NCI-H2196 treated with DMSO at 0.1 percent for 48 hours (cell line): ENCODE results near the gene GABRB3.

Experiments used
- DNase-seq: peaks from one replicate; lab custom pipeline; 2025; ENCODE audit not compliant: unreplicated experiment; lab: John Stamatoyannopoulos, UW

GABRB3 gene

DNA sequence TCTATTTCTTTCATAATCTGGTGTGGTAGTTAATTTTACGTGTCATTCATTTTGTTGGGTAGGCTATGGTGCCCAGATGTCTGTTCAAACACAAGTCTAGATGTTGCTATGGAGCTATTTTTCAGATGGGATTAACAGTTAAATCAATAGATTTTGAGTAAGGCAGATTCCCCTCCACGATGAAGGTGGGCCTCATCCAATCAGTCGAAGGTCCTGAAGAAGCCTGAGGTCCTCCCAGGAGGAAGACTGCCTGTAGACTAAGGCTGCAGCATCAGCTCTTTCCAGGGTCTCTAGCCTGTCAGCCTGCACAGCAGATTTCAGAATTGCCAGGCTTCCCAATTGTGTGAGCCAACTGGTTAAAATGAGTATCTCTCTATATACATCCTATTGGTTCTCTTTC lies 92.9 kb downstream of the GABRB3 start:
- DNase-seq = no peak

DNA sequence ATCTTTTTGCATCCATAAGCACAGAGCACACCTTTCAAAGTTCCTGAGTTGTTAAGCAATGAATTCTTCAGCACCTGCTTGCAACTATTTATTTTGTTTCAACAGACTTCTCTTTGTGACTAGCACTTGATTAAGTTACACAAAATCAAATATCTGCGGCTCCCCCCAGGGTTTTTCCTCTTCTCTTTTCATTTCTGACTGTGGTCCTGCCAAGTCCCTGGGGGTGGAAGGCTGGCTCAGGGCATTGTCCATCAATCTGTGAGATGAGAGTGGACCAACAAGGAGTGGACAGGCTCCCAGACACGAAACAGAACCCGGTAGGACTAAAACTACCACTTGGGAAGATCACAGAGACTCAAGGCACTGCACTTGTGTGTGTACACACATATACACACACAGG lies 96.8 kb downstream of the GABRB3 start:
- no peak for DNase-seq

DNA sequence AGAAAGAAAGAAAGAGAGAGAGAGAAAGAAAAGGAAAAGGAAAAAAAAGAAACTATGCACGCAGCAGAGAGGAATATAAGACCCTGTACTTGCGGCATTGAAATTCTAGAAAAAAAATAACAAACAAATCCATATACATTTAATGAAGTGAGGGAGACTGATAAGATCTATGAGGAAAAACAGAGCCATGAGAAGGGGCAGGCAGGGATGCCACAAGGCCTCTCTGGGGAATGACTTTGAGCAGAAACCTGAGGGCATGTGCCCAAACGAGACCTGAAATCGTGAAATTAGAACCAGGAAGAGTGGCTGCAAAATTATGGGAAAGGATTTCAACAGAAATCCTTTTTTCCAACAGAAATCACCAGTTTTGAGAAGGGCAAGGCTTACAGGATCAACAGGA lies 98.4 kb downstream of the GABRB3 start:
- DNase-seq = no peak

DNA sequence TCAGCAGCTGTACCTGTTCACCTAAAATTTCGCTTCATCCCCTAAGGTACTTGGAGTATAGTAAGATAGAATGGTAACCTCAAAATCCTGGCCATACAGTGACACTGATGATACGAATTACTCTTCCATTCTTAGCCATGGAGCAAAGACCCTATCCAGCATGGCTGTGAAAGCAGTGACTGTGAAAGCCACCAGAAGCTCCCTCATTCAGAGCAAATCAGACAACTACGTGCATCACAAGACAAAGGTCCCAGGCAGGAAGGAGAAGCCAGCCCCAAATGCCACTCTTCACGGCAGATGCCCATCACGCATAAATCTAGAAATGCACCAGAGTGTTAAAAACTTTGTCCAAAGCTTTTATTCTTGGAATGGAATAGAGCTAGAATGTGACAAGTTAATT lies 99.4 kb downstream of the GABRB3 start:
- DNase-seq = no peak

DNA sequence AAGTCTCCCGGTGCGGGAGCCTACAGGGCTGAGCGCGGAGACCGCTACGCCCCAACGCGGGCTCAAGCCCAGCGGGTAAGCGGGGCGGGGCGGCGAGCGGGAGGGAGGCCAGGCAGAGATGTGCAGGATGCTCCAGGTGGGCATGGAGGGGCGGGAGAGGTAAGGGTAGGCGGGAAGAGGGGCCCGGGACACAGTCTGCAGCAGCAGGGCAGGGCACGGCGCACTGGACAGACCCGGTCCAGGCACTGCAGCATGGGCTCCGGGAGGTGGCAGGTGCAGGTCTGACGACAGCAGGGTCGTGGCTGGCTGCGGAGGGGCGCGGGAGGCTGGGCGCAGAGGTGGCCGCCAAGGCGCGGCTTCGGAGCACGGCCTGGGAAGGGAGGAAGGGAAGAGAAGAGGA lies 102.8 kb downstream of the GABRB3 start:
- no peak for DNase-seq

DNA sequence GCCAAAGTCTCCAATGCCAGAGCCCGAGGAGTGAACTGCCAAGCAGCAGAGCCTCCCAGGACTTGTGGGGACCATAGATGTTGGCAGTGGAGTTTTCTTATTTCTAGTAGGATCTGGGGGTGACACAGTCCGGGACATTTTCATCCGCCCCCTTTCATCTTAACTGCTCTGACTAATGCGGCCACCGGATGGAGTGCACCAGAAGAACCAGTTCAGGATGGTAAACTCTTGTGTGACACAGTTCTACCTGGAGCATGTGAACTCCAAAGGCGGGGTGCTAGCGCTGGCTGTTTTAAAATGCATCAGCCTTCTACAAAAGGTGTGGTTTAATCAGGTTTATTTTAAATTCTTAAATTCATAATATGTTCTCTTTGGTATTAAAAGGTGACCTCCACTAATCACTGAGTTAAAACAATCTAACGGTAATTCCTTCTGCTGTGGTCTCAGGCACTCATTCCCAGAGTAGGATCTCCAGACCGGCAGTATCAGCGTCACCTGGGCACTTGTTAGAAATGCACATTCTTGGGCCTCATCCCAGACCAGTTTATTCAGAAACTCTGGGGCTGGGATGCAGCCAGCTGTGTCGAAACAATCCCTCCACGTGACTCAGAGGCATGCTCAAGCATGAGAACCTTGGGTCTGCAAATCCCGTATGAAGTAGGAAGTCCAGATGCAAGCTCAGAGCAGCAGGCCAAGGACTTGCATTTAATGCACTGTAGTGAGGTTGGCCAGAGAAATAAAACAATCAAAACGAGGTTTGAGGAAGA lies 105.5 kb downstream of the GABRB3 start:
- DNase-seq = no peak

DNA sequence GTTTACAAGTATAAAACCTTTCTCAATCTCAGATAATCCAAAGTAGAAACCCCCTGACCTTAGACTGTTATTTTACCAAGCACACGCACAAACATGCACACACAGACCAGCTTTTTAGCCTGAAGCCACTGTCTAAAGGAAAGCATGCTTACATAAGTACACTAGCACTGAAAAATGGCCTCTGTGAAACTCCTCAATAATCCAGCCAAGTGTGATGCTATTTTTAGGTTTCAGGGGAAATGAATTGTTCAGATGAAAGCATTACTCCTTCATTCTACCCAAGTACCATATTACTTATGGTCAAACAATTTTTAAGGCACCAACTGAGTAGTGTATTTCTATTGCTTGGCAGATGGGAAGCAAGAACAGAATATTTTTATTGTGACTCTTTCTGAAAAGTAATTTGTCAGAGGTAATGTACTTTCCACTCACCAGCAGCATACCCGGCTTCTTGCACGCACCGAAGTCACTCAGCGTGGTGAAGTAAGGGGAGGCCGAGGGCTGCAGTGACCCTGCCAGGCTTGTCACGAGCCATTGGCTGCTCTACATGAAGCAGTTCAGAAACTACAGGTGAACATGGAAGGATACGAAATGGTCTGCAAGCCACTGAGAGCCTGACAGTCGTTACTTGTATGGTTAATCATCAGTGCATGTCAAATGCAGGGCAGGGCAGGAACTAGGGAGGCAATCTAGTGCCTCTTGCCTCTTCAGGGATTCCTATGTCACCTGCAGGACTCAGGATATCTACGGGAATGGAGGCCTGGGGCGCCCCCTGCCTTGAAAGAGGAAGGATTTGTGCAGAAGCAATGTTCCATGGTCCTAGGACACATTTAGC lies 106.7 kb downstream of the GABRB3 start:
- no peak for DNase-seq

DNA sequence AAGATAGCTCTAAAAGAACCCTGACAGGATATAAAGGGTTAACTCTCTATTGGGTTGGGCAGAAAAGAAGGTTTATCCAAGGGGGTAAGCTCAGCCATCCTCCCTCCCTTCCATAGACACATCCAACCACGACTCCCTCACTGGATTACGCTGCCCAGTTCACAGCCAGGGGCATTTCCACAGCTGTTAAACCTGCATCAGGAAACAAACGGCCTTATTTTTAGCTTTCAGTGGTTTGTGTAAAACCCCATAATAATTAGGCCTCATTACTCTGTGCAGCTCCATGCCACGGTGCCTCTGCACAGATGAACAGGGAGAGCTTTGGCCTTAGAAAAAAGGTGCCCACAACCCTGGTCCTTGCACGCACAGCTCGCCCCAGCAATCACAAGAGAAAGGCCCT lies 110.6 kb downstream of the GABRB3 start:
- no peak for DNase-seq

DNA sequence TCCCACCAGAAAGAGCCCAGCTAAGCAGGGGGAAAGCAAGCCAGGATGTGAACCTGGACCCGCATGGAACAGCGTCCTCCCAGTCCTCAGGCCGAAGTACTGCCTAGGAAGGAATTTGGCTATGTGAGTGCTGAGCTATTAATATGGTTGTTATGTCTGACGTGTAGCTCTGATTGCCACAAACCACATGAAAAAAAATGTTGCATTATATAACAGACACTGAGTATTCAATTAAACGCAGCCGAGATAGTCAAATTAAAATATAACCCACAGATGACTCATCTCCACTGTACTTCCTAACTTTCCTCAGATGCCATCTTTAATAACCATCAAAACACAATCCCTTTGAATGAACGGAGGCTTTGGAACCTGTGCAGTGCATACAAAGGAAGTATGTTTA lies 111.1 kb downstream of the GABRB3 start:
- no peak for DNase-seq

DNA sequence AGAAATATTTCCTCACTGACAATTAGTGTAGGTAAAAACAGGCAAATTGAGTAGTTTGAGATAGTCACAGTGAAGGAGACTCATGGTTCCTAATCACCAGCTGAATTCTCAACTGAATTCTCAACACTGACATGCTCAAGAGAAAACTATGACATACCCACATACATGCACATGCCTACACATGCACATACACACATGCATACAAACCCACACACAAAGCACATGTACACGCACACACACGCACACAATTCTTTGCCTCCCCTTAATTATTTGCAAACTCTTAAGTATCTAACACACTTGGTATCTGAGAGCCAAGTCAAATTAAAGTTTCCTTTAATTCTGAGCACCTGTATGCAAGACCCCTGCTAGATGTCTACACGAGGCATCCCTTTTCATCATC lies 111.8 kb downstream of the GABRB3 start:
- DNase-seq = no peak

DNA sequence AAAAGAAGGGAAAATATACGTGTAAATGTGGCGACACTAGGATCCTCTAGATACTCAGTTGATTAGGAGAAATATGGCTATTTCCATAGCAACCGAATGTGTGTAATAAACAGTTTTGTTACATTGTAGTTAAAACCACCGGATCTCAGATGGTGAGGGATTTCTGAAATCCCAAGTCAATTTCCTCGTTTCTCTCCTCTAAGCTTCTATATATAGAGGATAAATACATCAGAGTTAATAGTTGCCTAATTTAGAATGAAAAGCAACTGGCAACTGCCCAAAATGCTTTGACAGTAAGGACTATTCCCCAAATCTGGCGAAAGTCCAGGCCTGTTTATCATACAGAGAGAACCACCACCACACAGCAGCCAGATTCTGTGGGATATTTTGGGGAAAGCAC lies 112.6 kb downstream of the GABRB3 start:
- DNase-seq = no peak

DNA sequence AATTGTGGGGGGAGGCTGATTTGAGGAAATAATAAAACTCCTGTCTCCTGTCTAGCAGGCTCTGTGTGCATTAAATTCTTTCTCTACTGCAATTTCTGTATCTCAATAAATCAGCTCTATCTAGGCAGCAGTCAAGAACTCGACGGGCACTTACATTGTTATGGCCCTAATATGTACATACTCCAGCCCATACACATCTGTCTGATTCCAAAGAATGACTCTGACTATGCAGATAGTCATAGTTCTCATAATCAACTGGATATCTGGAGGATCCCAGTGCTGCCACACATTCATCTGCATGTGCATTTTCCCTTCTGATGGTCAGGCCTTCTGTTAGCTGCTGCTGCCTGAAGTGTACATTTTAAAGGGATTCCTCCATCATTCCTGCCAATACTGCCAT lies 114.6 kb downstream of the GABRB3 start:
- DNase-seq = no peak

DNA sequence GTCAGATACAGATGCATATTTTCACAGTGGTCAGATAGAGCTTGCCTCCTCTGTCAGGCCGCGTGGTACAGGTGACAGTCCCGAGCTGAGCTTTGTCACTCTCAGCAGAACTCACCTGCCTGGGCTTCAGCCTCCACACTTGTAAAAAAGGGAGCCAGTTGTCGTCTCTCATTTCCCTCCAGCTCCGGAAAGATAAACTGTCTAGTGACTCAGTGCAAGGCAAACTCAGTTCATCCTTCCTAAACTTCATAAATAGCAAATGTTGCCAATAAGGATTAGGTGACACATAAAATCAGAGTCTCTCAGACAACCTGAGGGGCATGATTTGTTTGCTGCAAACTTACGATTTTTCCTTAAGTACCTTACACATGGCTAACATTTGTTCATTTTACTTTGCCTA lies 116.8 kb downstream of the GABRB3 start:
- DNase-seq = no peak

DNA sequence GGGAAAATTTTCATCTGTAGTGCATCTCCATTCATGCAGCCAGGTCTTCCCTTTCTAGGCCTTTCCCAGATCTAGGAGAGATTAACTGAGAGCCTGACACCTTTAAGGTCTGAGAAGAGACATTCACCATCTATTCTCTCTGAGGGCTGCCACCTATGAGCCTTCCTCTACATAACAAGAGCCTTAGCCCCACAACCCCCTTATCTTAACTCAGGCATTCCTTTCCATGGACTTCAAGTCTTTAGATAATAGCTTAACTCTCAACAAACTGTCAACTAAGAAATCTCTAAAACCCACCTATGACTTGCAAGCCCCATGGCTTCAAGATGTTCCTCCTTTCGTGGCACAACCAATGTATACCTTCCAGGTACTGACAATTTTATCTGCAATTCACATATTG lies 121.0 kb downstream of the GABRB3 start:
- DNase-seq = no peak

DNA sequence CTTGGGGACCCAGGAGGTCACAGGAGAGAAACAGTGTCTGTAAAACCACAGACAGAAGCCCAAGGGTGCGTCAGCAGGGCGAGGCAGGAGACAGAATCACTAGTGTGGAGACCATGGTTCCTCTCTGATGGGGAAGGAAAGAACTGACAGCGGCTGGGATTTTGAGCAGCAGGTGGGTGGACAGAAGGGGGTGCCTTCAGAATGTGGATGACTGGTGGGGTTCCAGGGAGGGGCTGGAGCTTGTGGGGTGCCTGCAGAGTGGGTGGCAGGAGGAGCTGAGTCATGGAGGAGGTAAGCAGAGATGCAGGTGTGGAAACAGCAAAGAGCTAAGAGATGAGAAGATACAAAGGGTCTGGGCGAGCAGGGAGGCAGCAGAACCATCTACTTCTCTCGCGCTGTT lies 124.2 kb downstream of the GABRB3 start:
- no peak for DNase-seq

DNA sequence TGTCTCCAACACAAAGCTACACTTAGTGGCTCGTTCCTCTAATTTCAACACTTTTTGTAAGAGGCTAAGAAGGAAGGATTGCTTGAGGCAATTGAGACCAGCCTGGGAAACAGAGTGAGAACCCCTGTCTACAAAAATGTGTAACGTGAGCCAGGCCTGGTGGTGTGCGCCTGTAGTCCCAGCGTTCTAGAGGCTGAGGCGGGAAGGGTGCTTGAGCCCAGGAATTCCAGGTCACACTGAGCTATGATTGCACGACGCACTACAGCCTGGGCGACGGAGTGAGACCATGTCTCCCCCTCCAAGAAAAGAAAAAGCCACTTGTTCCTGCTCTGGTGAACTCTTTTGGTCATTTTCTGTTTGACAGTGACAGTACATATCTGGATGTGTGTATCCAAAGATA lies 127.9 kb downstream of the GABRB3 start:
- no peak for DNase-seq

DNA sequence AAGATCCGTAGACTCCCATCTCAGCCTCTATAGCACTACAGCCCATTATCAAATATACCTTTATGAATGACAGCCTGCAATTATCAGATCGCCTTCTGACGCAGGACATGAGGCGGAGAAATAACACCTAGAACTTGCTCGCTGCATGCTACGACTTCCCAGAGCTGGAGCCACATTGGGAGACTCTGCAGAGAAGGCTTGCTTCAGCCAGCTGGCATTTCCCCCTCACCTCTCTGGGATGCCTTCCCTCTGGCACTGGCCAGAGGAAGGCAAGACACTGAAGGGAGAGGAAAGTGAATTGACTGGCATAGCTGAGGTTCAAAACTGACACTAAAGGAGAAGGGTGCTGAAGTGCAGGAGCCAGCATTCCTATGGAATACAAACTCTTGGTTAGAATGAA lies 131.7 kb downstream of the GABRB3 start:
- no peak for DNase-seq

DNA sequence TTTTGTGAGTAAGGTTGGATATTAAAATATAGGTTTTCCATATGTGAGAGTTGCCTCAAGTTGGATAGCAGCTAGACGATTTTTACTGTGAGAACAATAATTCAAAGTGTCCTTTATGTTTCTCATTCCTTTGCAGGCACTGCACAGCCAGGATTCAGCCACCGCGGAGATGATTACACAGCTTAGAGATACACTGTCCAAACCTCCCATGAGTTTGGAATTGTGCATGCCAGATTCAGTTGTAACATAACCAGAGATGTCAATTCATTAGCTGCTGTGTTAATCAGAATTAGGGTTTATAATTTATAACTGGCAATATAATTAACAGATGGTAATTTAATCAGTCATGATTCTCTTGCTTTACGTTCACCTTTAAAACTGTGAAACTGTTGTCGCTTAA lies 132.3 kb downstream of the GABRB3 start:
- no peak for DNase-seq

DNA sequence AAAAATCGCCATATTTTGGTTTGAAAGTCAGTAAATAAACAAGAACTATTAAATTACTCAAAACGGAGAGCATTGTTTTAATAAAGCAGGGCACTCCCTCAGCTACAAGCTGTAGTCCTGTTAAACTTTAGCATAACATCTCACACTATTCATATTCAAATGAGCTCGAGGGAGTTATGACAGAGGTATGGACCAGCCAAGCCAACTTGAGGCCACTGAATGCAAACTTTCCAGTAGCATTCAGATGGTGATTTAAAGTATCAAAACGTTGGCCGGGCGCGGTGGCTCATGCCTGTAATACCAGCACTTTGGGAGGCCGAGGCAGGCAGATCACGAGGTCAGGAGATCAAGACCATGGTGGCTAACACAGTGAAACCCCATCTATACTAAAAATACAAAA lies 132.9 kb downstream of the GABRB3 start:
- no peak for DNase-seq

DNA sequence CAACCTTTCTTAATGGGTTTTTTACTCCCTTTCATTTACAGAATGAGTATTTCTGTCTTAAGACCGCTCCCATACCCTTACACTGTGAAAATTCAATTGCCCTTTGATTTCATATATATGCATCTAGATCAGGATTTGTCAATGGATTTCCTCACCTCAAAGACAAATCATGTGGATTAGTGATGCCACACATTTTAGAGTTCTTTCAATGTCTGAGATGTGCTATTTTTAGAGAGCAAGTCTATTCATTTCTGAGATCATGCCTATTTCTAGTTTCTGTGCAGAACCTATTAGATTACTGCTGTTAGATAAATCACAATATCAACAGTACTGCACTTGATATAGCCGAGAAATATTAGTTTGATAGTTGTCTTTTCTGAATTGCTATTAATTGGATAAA lies 137.3 kb downstream of the GABRB3 start:
- DNase-seq = no peak

DNA sequence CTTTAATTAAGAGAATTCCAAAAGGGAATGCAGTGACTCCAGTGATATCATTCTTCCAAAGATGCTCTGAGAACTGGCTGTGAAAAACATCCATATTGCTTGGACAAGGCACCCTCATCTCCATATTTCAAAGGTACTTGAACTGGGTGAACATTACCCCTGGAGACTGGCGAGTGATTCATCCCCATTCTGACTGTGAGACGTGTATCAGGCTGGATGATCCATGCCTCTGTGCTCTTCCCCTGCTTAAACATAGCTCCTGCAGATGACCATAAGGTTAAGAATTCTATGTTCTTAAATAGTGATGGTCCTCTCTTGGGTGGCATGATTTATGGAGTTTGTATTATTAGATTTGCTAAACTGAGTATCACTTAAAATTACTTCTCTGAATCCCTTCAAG lies 137.8 kb downstream of the GABRB3 start:
- DNase-seq = no peak

DNA sequence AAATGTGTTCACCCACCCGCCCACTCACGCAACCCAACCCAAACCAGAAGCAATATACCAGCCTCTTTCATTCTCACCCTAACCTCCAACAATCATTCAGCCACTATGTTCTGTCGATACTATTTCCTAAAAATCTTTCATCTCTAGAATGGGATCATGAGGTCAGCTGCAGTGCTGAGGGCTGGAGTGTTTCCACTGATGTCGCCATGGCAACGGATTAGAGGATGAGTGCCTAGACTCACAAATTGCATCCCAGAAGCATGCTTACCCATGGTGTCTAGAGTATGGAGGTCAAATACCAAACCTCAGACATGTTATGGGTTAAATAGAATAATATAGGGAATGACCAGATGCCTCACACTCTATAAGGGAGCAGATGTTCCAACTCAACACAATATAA lies 138.5 kb downstream of the GABRB3 start:
- no peak for DNase-seq

DNA sequence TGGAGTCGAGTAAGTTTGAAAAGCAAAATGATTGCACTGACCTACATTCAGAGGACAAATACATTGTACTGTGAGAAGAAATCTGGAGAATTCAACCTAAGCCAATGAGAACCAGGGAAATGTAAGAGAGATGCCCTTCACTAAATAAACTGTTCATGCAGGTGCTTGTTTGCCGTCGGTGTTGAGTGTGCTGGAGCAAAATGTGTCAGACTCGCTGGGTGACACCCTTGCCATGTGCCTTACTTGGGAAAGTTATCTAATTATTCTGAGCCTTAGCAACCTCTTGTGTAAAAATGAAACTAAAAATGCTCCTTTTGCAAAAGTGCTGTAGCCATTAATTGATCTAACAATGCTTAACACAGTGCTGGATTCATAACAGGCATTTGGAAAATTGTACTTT lies 140.4 kb downstream of the GABRB3 start:
- no peak for DNase-seq
